CD4-positive, alpha-beta T cell treated with Interleukin-17A for 1 hour (primary cell): ENCODE results near the gene PRKN.
"Not testable (repeated sequence)": the region's sequence is repeated elsewhere in the genome, so short reads cannot be mapped to it uniquely, and the experiment has no call there.

Experiments
- DNase-seq: peaks from one replicate; pipeline ENCODE4 v3.0.0-alpha.2; 2020

The PRKN gene

DNA sequence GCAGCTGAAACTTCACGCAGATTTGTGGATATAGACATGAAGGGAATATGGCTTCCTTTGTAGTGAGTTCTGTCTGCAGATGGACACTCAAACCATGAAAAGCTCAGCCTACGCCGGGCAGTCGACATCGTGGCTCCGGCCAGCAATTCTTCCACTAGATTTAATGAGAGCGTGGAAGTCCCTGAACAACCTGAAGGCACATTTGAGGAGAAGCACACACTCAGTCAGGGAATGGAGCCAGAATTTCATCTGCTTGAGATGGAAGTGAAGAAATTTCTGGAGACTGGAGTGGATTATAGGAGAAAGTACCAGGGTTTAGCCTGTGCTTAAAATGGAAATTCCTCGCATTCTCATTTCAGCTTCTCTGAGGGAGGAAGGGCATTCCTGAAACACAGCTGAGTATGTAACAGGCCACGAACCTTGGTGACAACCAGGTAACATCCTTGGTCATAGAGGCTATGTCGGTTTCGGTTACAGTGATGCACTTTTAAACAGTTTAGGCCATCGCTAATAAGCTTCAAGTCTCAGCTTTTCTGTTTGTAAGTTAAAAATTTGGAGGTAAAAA lies 1373.2 kb downstream of the PRKN start:
- DNase-seq, result no peak

- no peak for DNase-seq
These were observed 1374.4 kb downstream of the PRKN start for GRCh38 chr6:161353208-161353613.

- DNase-seq, result no peak
These were observed 1375.7 kb downstream of the PRKN start for GRCh38 chr6:161351858-161352257.

GRCh38 chr6:161349886-161350285 lies 1377.7 kb downstream of the PRKN start:
- no peak for DNase-seq

GRCh38 chr6:161348628-161348994 lies 1379.0 kb downstream of the PRKN start:
- no peak for DNase-seq

DNA sequence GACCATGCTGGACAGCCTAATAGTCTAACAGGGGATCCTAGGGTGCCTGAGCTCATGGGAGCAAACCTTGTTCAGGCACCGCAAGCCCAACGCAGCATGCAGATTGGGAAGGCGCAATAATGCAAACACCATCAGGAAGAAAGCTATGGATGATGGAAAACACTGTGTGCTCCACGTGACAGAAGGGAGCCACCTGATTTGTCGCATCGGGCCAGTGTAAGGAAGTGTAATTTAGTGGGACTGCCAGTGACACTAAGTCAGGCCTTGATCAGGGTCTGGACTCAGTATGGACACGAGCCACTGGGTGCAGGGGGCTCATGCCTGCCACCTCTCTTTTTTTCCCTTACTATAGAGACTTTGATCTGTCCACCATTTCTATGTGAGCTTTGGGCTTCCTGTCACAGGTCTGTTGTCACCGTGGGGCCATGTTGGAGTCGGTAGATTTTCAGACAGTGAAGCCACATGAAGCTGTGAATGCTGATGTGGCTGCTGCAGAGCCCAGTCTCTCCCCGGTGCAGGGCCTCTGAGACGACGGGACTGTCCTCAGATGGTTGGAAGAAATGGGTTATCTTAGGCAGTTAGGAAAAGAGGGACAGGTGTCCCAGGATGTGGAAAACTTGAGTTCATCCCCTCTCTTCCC lies 1379.5 kb downstream of the PRKN start:
- no peak for DNase-seq

DNA sequence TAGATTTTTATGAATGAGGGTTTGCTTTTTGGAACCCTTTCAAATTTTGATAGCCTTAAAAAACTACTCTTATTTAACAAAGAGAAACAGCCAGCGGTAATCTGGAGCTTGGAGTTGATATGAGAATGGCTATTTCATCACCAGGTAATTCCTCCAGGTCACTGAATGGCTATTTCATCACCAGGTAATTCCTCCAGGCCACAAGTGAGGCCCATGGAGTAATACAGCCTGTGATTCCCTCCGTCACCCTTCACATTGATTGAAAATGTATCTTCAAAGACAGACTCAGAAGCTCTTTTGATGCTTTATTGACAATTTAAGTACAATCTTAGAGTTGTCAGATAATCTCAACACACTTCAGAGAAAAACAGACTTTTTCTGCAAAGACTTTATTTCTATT lies 1380.4 kb downstream of the PRKN start:
- DNase-seq, result no peak

DNA sequence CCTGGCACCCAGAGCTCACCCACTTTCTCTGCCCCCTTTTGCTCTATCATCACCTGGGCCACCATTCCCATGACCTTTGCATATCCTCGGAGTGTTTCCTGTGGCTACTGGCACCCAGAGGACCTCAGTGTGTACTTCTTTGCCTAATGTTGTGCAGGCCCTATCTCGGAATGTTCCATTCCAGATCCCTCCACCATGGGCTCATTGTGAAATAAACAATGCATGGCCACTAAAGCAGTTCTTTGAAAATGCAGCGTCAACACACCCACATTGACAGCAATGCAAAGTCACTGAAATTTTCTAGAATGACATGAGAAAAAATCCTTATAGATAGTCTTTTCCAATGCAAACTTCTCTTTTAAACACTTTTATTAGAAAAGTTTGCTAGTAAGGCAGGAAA lies 1380.8 kb downstream of the PRKN start:
- no peak for DNase-seq

GRCh38 chr6:161344626-161345025 lies 1382.9 kb downstream of the PRKN start:
- DNase-seq, result no peak

- no peak for DNase-seq
These were observed 1385.5 kb downstream of the PRKN start for GRCh38 chr6:161342039-161342438.

DNA sequence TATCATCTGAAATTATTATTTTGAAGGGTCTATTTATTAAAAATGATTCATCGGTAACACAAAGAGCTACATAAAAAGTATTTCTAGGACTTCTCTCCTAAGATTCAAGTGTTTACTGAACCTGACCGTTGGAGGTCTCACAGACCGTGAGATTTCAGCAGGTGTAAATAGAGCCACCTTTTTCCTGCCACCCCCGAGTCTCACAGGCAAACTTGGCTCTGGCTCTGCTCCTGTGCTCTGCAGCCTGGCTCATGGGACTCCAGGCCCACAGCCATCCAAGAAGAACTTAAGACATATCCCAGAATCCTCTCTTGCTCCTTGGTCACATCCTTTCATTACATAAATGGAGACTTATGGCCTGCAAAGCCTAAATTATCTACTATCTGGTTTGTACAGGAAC lies 1385.9 kb downstream of the PRKN start:
- no peak for DNase-seq

DNA sequence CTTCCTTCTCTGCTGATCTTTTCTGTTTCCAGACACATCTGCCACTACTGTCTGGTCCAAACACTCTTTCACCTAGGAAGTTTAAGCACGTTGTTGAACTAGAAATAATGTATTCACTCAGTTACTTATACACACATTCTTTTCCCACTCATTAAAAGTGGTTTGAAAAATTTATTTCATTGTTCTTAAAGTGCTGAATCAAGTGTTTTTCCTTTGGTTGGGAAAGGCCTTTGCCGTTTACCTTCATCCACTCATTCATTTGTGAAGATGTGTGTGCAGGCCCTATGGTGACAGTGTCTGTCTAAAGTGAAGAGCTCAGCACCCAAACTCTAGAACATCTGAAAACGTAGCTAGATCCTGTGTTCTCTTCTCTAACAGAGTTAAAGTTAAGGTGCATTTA lies 1389.6 kb downstream of the PRKN start:
- DNase-seq, result no peak

GRCh38 chr6:161336479-161336878 lies 1391.1 kb downstream of the PRKN start:
- DNase-seq, result no peak

DNA sequence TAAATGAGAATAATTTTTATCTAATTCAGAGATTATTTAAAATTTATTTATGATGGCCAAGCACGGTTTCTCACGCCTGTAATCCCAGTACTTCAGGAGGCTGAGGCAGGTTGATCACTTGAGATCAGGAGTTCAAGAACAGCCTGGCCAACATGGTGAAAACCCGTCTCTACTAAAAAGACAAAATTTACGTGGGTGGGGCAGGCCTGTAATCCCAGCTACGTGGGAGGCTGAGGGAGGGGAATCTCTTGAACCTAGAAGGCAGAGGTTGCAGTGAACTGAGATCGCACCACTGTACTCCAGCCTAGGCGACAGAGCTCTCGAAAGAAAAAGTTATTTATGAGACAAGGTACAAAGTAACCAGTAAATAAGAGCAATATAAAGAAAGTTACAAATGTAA lies 1394.2 kb downstream of the PRKN start:
- DNase-seq, result no peak

- DNase-seq, result not testable (repeated sequence)
These were observed 1396.0 kb downstream of the PRKN start for GRCh38 chr6:161331402-161332081.

DNA sequence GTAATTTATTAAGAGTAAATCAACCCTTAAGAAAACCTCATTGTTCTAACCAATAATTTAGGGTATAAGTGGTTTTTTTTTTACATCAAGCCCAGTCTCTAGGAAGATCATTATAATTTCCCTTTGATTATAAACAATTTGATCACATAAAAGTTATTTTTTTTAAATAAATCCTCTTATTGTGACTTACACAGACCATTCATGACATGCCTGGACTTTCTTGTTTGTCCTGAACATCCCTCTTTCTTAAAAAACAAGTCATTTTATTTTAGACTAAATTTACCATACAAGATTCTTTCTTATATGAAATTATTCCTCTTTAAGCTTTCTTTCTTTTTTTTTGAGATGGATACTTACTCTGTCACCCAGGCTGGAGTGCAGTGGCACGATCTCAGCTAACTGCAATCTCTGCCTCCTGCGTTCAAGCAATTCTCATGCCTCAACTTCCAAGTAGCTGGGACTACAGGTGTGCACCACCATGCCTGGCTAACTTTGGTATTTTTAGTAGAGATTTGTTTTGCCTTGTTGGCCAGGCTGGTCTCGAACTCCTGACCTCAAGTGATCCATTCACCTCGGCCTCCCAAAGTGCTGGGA lies 1400.1 kb downstream of the PRKN start:
- DNase-seq, result no peak

DNA sequence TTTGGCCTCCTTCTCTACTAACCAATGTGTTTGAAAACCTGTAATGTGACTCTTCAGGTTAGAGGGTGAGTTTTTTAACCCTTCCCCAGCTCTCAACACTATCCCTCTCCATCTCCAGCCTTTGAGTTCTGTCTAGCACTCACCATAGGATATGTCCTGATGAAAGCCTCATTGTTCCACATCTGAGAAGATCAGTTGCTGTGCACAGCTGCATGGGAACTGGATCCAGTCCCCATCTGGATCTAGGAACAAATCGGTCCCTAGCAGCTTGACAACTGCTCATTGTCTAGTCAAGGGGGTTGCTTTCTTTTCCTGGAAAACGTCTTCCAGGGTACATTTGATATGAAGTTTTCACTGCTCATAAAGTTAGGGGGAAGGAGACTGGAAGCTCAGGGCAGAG lies 1408.3 kb downstream of the PRKN start:
- no peak for DNase-seq

DNA sequence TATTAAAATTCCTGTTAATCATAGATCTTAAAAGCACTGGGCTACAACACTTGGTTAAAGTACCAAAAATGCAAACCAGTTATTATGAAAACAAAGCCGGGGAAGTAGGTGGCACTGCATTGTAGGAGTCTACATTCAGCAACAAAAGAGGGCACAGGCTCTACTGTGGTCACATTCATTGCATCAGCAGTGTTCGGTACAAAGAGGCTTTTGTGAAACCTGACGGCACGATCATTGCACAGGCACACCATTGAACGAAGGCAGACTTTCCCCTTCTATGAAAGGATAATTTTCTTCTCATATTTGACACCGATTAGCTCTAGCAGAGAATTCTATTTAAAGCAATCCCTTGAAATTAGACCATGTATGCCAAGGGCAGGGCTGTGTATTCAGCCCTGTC lies 1409.1 kb downstream of the PRKN start:
- no peak for DNase-seq

- no peak for DNase-seq
These were observed 1411.0 kb downstream of the PRKN start for GRCh38 chr6:161316531-161316930.

GRCh38 chr6:161315246-161315917 lies 1412.2 kb downstream of the PRKN start:
- not testable (repeated sequence) for DNase-seq

GRCh38 chr6:161314541-161315245 lies 1412.9 kb downstream of the PRKN start:
- not testable (repeated sequence) for DNase-seq

GRCh38 chr6:161313940-161314509 lies 1413.5 kb downstream of the PRKN start:
- no peak for DNase-seq

DNA sequence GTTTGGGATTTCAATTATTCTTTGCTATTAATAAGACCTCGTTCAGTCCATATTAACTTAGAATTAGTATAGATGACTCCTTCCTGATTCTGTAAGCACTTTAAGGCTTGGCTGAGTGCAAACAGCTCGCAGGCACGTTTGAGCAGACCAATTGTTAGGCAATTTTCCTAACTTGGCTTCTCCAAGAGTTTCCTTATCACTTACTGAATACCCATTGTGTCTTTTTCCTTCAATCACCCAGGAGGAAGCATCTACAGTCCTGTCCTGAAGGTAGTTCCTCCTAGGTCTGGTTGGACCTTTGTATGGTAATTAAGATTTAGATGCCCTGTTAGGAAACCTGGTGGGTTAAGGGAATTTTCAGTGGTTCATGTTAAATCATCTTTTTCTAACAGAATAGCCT lies 1414.1 kb downstream of the PRKN start:
- not testable (repeated sequence) for DNase-seq
